GM12873 (cell line): ENCODE data around the gene LMBR1L.

ENCODE experiments used
- CTCF ChIP-seq: IDR thresholded peaks from 2 replicates; pipeline ENCODE4 v1.5.1; 2012; ENCODE audit warnings: low read depth, mild to moderate bottlenecking, moderate library complexity, low read length, control low read depth; ENCODE audit not compliant: insufficient read depth; ENCODE audit errors: missing control alignments

LMBR1L gene

GRCh38 chr12:49054096-49054495, 56.6 kb downstream of the LMBR1L start:
- TF ChIP-seq CTCF, result no peak

GRCh38 chr12:49052451-49053208, 58.0 kb downstream of the LMBR1L start:
- TF ChIP-seq CTCF, result peak; percentile 5

- TF ChIP-seq CTCF, result no peak
Observed at GRCh38 chr12:49051777-49052438, 58.7 kb downstream of the LMBR1L start.

- no peak for TF ChIP-seq CTCF
Observed at GRCh38 chr12:49051373-49051764, 59.3 kb downstream of the LMBR1L start.

- TF ChIP-seq CTCF, result no peak
Observed at GRCh38 chr12:49050507-49051372, 59.9 kb downstream of the LMBR1L start.

- TF ChIP-seq CTCF, result no peak
Observed at GRCh38 chr12:49049566-49050224, 61.0 kb downstream of the LMBR1L start.

- TF ChIP-seq CTCF, result no peak
Observed at GRCh38 chr12:49048953-49049352, 61.7 kb downstream of the LMBR1L start.
